Kidney (tissue), 14 donors: ENCODE measurements around the gene NCAN. TPM values are rescaled to one million over a fixed set of nuclear protein-coding genes. Genes with fewer than 3 reads are reported as not detected.

Experiments
- DNase-seq, 5 donors: peaks; one replicate each; pipeline ENCODE4 v3.0.0-alpha.2; 2013 to 2020
- FAIRE-seq: peaks from 2 replicates; lab custom pipeline; 2012; peaks lifted over from hg19 to GRCh38; lab: Jason Lieb, UNC
- H3K27ac ChIP-seq, 2 donors: one replicate each; pipeline ENCODE4 v1.7.0; 2013; ENCODE audit warnings: low read depth in 2 of 2, low read length in 2 of 2, inconsistent platforms in 1 of 2
- H3K27me3 ChIP-seq: one replicate; pipeline ENCODE4 v1.7.1; 2013; ENCODE audit warnings: low read length, inconsistent platforms; ENCODE audit not compliant: control insufficient read depth, insufficient read depth
- H3K36me3 ChIP-seq, 3 donors: one replicate each; pipeline versions ENCODE4 v1.7.0 to v1.7.1; 2013; ENCODE audit warnings: low read length in 3 of 3, control low read depth in 1 of 3, inconsistent platforms in 1 of 3; ENCODE audit not compliant: insufficient read depth in 3 of 3, control insufficient read depth in 2 of 3
- H3K4me1 ChIP-seq, 3 donors: one replicate each; pipeline versions ENCODE4 v1.7.0 to v1.7.1; 2013; ENCODE audit warnings: low read length in 3 of 3, inconsistent platforms in 1 of 3, low read depth in 1 of 3; ENCODE audit not compliant: control insufficient read depth in 2 of 3, insufficient read depth in 2 of 3
- H3K4me3 ChIP-seq, 3 donors: one replicate each; pipeline versions ENCODE4 v1.7.0 to v1.8.1; 2013; ENCODE audit warnings: low read length in 3 of 3, control low read depth in 1 of 3, inconsistent platforms in 1 of 3
- H3K9ac ChIP-seq, 3 donors: one replicate each; pipeline versions ENCODE4 v1.7.0 to v1.7.1; 2013; ENCODE audit warnings: low read length in 3 of 3, control low read depth in 1 of 3, inconsistent platforms in 1 of 3
- H3K9me3 ChIP-seq, 3 donors: one replicate each; pipeline versions ENCODE4 v1.7.0 to v1.7.1; 2013; ENCODE audit warnings: low read length in 3 of 3, control low read depth in 1 of 3, inconsistent platforms in 1 of 3; ENCODE audit not compliant: control insufficient read depth in 2 of 3, insufficient read depth in 1 of 3
- CTCF ChIP-seq: IDR thresholded peaks from 3 replicates; pipeline ENCODE4 v1.5.1; 2012; ENCODE audit warnings: mild to moderate bottlenecking, moderate library complexity, borderline replicate concordance; ENCODE audit not compliant: insufficient read depth; ENCODE audit errors: extremely low read depth
- intact Hi-C: fragments of 100-400 bp; cut with DNase I; formaldehyde crosslinking; loops from one replicate; pipeline ENCODE4 v1.11.1; 2022
- polyA plus RNA-seq: library from polyadenylated mRNA; stranded (reverse); fragments of 350-450 nt; fragmentation: Illumina TruSeq; extraction: RNeasy Lipid Tissue Mini Kit (QIAGEN cat#74804); gene quantifications from one replicate; pipeline ENCODE4 v1.2.3, GENCODE V29; 2014; ENCODE audit warnings: low read depth, low replicate concordance; ENCODE audit not compliant: insufficient read depth
- total RNA-seq: library from RNA; stranded (reverse); fragmentation: NEBNext Ultra II Directional; extraction: Animal tissue kit (Norgen Biotek cat#: 25700); gene quantifications from one replicate; pipeline ENCODE4 v1.2.1, GENCODE V29; 2021
- donor health status: control.
- donor health status: control.
- donor health status: control.
- donor health status: control.
- donor health status: control.
- donor health status: DM: yes; HTN: yes; CAD: no.
- donor health status: Normal renal cell carcinoma (clear cell type).

NCAN gene
- total and polyA plus RNA-seq, 2 donors from 2014 or later = 0.13 TPM; not detected in 1

GRCh38 chr19:19278315-19278714 is 66.6 kb downstream of the NCAN start:
- peaks cover 0 to 39% (median 10%) of the 10 kb centered on the region in 3 donors for H3K36me3 ChIP-seq

GRCh38 chr19:19279062-19279612 is 67.4 kb downstream of the NCAN start:
- Histone ChIP-seq H3K4me1 (peaks cover 0 to 6% (median 5%) of the 10 kb centered on the region in 3 donors), H3K27ac (no peak overlapping the region), H3K9me3 (no peaks in the 10 kb centered on the region), H3K27me3 (no peaks in the 10 kb centered on the region), H3K9ac (no peak overlapping the region), H3K36me3 (peaks cover 4 to 45% (median 10%) of the 10 kb centered on the region in 3 donors), H3K4me3 (no peak overlapping the region)
- DNase-seq = no peak
- no peak for TF ChIP-seq CTCF
- FAIRE-seq = no peak
- intact Hi-C loops = no loop called here

More at GRCh38 chr19:19278315-19278714, 66.6 kb downstream of the NCAN start:
- no peaks in the 10 kb centered on the region for H3K27me3 ChIP-seq
- FAIRE-seq = no peak
- peaks cover 0 to 10% (median 5%) of the 10 kb centered on the region in 3 donors for H3K4me1 ChIP-seq
- intact Hi-C loops = no loop called here
- no peak overlapping the region for H3K9ac ChIP-seq
- no peak for TF ChIP-seq CTCF
- no peak overlapping the region for H3K27ac ChIP-seq
- no peaks in the 10 kb centered on the region for H3K9me3 ChIP-seq
- no peak for DNase-seq
- no peak overlapping the region for H3K4me3 ChIP-seq

GRCh38 chr19:19279853-19280252 is 68.1 kb downstream of the NCAN start:
- FAIRE-seq = no peak
- intact Hi-C loops = no loop called here

More at GRCh38 chr19:19279853-19280252, 68.1 kb downstream of the NCAN start:
- no peak overlapping the region for H3K4me3 ChIP-seq
- no peaks in the 10 kb centered on the region for H3K9me3 ChIP-seq
- TF ChIP-seq CTCF = no peak
- H3K9ac ChIP-seq = no peak overlapping the region
- no peak for DNase-seq
- no peak overlapping the region for H3K27ac ChIP-seq
- H3K36me3 ChIP-seq = peaks cover 7 to 45% (median 13%) of the 10 kb centered on the region in 3 donors
- H3K27me3 ChIP-seq = no peaks in the 10 kb centered on the region
- H3K4me1 ChIP-seq = peaks cover 0 to 5% (median 2%) of the 10 kb centered on the region in 3 donors
